Mononuclear cell (primary cell): Measurements from ENCODE around the gene EIF4A2. TPM values are rescaled to one million over a fixed set of nuclear protein-coding genes. Genes with fewer than 3 reads are reported as not detected.

Experiments used
- H3K27me3 ChIP-seq: 2 replicates; pipeline ENCODE4 v1.6.0; 2011; ENCODE audit warnings: low read length, control low read depth; ENCODE audit not compliant: insufficient read depth
- H3K4me1 ChIP-seq: 2 replicates; pipeline ENCODE4 v1.5.1; 2011; ENCODE audit warnings: mild to moderate bottlenecking, low read length, control low read depth; ENCODE audit not compliant: insufficient read depth
- H3K4me3 ChIP-seq: 2 replicates; pipeline ENCODE4 v1.5.1; 2011; ENCODE audit warnings: mild to moderate bottlenecking, low read length, moderate library complexity
- H3K9me3 ChIP-seq: 2 replicates; pipeline ENCODE4 v1.5.1; 2011; ENCODE audit warnings: low read depth, mild to moderate bottlenecking, control low read depth, low read length
- total RNA-seq: library from RNA; depleted of rRNA; stranded (reverse); fragments of >200 nt; gene quantifications from one replicate; pipeline ENCODE4 v1.2.3, GENCODE V29; 2012

EIF4A2 gene
- total RNA-seq, 1 donor, result 1,243 TPM

- no peaks in the 10 kb centered on the region for H3K27me3 ChIP-seq
- no peaks in the 10 kb centered on the region for H3K9me3 ChIP-seq
- H3K4me1 ChIP-seq, result peaks cover 7% of the 10 kb centered on the region
- H3K4me3 ChIP-seq, result peak overlapping the region; percentile 46
These were observed 10.5 kb upstream of the EIF4A2 start for GRCh38 chr3:186772701-186773417.

- Histone ChIP-seq H3K4me1 (peaks cover 7% of the 10 kb centered on the region), H3K27me3 (no peaks in the 10 kb centered on the region), H3K4me3 (no peak overlapping the region), H3K9me3 (no peaks in the 10 kb centered on the region)
These were observed 7.4 kb upstream of the EIF4A2 start for GRCh38 chr3:186775999-186776398.

- H3K27me3 ChIP-seq, result no peaks in the 10 kb centered on the region
- H3K4me1 ChIP-seq, result peaks cover under 1% of the 10 kb centered on the region
- no peak overlapping the region for H3K4me3 ChIP-seq
- no peaks in the 10 kb centered on the region for H3K9me3 ChIP-seq
These were observed 4.2 kb upstream of the EIF4A2 start for GRCh38 chr3:186779204-186779603.

- Histone ChIP-seq H3K4me3 (peak overlapping the region; percentile 100), H3K9me3 (no peaks in the 10 kb centered on the region), H3K27me3 (no peaks in the 10 kb centered on the region), H3K4me1 (peaks cover 34% of the 10 kb centered on the region)
These were observed 777 bp upstream of the EIF4A2 start for GRCh38 chr3:186782542-186783057.

- no peaks in the 10 kb centered on the region for H3K27me3 ChIP-seq
- H3K4me3 ChIP-seq, result peak overlapping the region; percentile 100
- peaks cover 35% of the 10 kb centered on the region for H3K4me1 ChIP-seq
- H3K9me3 ChIP-seq, result no peaks in the 10 kb centered on the region
These were observed 546 bp downstream of the EIF4A2 start for GRCh38 chr3:186783731-186784515.

GRCh38 chr3:186784820-186785494 is 1.6 kb downstream of the EIF4A2 start:
- Histone ChIP-seq H3K4me1 (peaks cover 35% of the 10 kb centered on the region), H3K27me3 (no peaks in the 10 kb centered on the region), H3K4me3 (peak overlapping the region; percentile 100), H3K9me3 (no peaks in the 10 kb centered on the region)

GRCh38 chr3:186785495-186786018 is 2.2 kb downstream of the EIF4A2 start:
- Histone ChIP-seq H3K9me3 (no peaks in the 10 kb centered on the region), H3K27me3 (no peaks in the 10 kb centered on the region), H3K4me3 (peak overlapping the region; percentile 100), H3K4me1 (peaks cover 35% of the 10 kb centered on the region)

GRCh38 chr3:186786922-186787321 is 3.5 kb downstream of the EIF4A2 start:
- Histone ChIP-seq H3K9me3 (no peaks in the 10 kb centered on the region), H3K4me3 (no peak overlapping the region), H3K4me1 (peaks cover 35% of the 10 kb centered on the region), H3K27me3 (no peaks in the 10 kb centered on the region)

GRCh38 chr3:186787642-186788481 is 4.5 kb downstream of the EIF4A2 start:
- Histone ChIP-seq H3K9me3 (no peaks in the 10 kb centered on the region), H3K4me3 (no peak overlapping the region), H3K4me1 (peaks cover 35% of the 10 kb centered on the region), H3K27me3 (no peaks in the 10 kb centered on the region)

GRCh38 chr3:186788482-186789370 is 5.3 kb downstream of the EIF4A2 start:
- no peaks in the 10 kb centered on the region for H3K27me3 ChIP-seq
- no peaks in the 10 kb centered on the region for H3K9me3 ChIP-seq
- peaks cover 35% of the 10 kb centered on the region for H3K4me1 ChIP-seq
- H3K4me3 ChIP-seq, result no peak overlapping the region

GRCh38 chr3:186789554-186790260 is 6.3 kb downstream of the EIF4A2 start:
- Histone ChIP-seq H3K4me1 (peaks cover 29% of the 10 kb centered on the region), H3K4me3 (no peak overlapping the region), H3K9me3 (no peaks in the 10 kb centered on the region), H3K27me3 (no peaks in the 10 kb centered on the region)

- peaks cover 22% of the 10 kb centered on the region for H3K4me1 ChIP-seq
- H3K4me3 ChIP-seq, result no peak overlapping the region
- H3K9me3 ChIP-seq, result no peaks in the 10 kb centered on the region
These were observed 7.0 kb downstream of the EIF4A2 start for GRCh38 chr3:186790261-186790981.

More at GRCh38 chr3:186790261-186790981, 7.0 kb downstream of the EIF4A2 start:
- H3K27me3 ChIP-seq, result no peaks in the 10 kb centered on the region
